Measurements from ENCODE around the gene TMEM151B.

TMEM151B gene

GRCh38 chr6:44305200-44305725, 35.0 kb downstream of the TMEM151B start:
- Histone ChIP-seq H3K27ac (ENCODE audit: low read length) (no peak overlapping the region), H3K36me3 (replicated peaks; ENCODE audit: low read depth, low read length) (peaks cover 91% of the 10 kb centered on the region)

GRCh38 chr6:44306710-44307109, 36.5 kb downstream of the TMEM151B start:
- peaks cover 91% of the 10 kb centered on the region for H3K36me3 ChIP-seq (replicated peaks; ENCODE audit: low read depth, low read length)

More at GRCh38 chr6:44305200-44305725, 35.0 kb downstream of the TMEM151B start:
- H3K27me3 ChIP-seq (ENCODE audit: low read depth, low read length), result no peaks in the 10 kb centered on the region
- peaks cover 3% of the 10 kb centered on the region; the same call in 1 of the 2 replicates for H4K20me1 ChIP-seq (ENCODE audit: insufficient read depth, low read length)
- H3K9ac ChIP-seq (ENCODE audit: low read length), result no peak overlapping the region
- no peak overlapping the region for H3K4me2 ChIP-seq (ENCODE audit: low read length)
- no peaks in the 10 kb centered on the region for H3K9me3 ChIP-seq (ENCODE audit: insufficient read depth, low read length)
- H3K79me2 ChIP-seq (ENCODE audit: low read length), result no peaks in the 10 kb centered on the region
- no peak for TF ChIP-seq CTCF (IDR thresholded peaks at IDR 0.05; ENCODE audit: low read depth, low read length)
- TF ChIP-seq EZH2phosphoT487 (IDR thresholded peaks at IDR 0.05; ENCODE audit: low read depth), result no peak
- no peaks in the 10 kb centered on the region for H3K4me1 ChIP-seq (ENCODE audit: low read length)
- no peak overlapping the region for H3K4me3 ChIP-seq (ENCODE audit: low read length)
- H2AFZ ChIP-seq (ENCODE audit: low read depth, low read length), result no peak overlapping the region

GRCh38 chr6:44307217-44307616, 37.0 kb downstream of the TMEM151B start:
- H3K27me3 ChIP-seq (ENCODE audit: low read depth, low read length), result no peaks in the 10 kb centered on the region
- H3K9me3 ChIP-seq (ENCODE audit: insufficient read depth, low read length), result no peaks in the 10 kb centered on the region
- no peak overlapping the region for H2AFZ ChIP-seq (ENCODE audit: low read depth, low read length)
- no peak overlapping the region for H3K4me3 ChIP-seq (ENCODE audit: low read length)
- TF ChIP-seq EZH2phosphoT487 (IDR thresholded peaks at IDR 0.05; ENCODE audit: low read depth), result no peak
- no peak for TF ChIP-seq CTCF (IDR thresholded peaks at IDR 0.05; ENCODE audit: low read depth, low read length)
- H3K79me2 ChIP-seq (ENCODE audit: low read length), result peaks cover 8% of the 10 kb centered on the region
- H3K27ac ChIP-seq (ENCODE audit: low read length), result no peak overlapping the region
- H3K4me2 ChIP-seq (ENCODE audit: low read length), result no peak overlapping the region
- H4K20me1 ChIP-seq (ENCODE audit: insufficient read depth, low read length), result peaks cover 3% of the 10 kb centered on the region; the same call in 1 of the 2 replicates
- H3K4me1 ChIP-seq (ENCODE audit: low read length), result peaks cover 5% of the 10 kb centered on the region
- H3K36me3 ChIP-seq (replicated peaks; ENCODE audit: low read depth, low read length), result peaks cover 87% of the 10 kb centered on the region
- H3K9ac ChIP-seq (ENCODE audit: low read length), result no peak overlapping the region

More at GRCh38 chr6:44306710-44307109, 36.5 kb downstream of the TMEM151B start:
- no peak for TF ChIP-seq EZH2phosphoT487 (IDR thresholded peaks at IDR 0.05; ENCODE audit: low read depth)
- TF ChIP-seq CTCF (IDR thresholded peaks at IDR 0.05; ENCODE audit: low read depth, low read length), result no peak
- H2AFZ ChIP-seq (ENCODE audit: low read depth, low read length), result no peak overlapping the region
- no peak overlapping the region for H3K4me3 ChIP-seq (ENCODE audit: low read length)
- no peak overlapping the region for H3K27ac ChIP-seq (ENCODE audit: low read length)
- no peak overlapping the region for H3K9ac ChIP-seq (ENCODE audit: low read length)
- H3K4me2 ChIP-seq (ENCODE audit: low read length), result no peak overlapping the region
- H3K79me2 ChIP-seq (ENCODE audit: low read length), result peaks cover 3% of the 10 kb centered on the region
- H3K27me3 ChIP-seq (ENCODE audit: low read depth, low read length), result no peaks in the 10 kb centered on the region
- H4K20me1 ChIP-seq (ENCODE audit: insufficient read depth, low read length), result peaks cover 3% of the 10 kb centered on the region; the same call in 1 of the 2 replicates
- H3K9me3 ChIP-seq (ENCODE audit: insufficient read depth, low read length), result no peaks in the 10 kb centered on the region
- H3K4me1 ChIP-seq (ENCODE audit: low read length), result no peaks in the 10 kb centered on the region; the same call in 1 of the 2 replicates

GRCh38 chr6:44309092-44309491, 38.8 kb downstream of the TMEM151B start:
- Histone ChIP-seq H3K9ac (ENCODE audit: low read length) (no peak overlapping the region), H3K36me3 (replicated peaks; ENCODE audit: low read depth, low read length) (peaks cover 68% of the 10 kb centered on the region)

More at GRCh38 chr6:44309092-44309491, 38.8 kb downstream of the TMEM151B start:
- Histone ChIP-seq H3K4me2 (ENCODE audit: low read length) (no peak overlapping the region), H3K27me3 (ENCODE audit: low read depth, low read length) (no peaks in the 10 kb centered on the region), H4K20me1 (ENCODE audit: insufficient read depth, low read length) (peaks cover 3% of the 10 kb centered on the region; the same call in 1 of the 2 replicates), H3K27ac (ENCODE audit: low read length) (no peak overlapping the region), H3K4me3 (ENCODE audit: low read length) (no peak overlapping the region), H3K79me2 (ENCODE audit: low read length) (peaks cover 18% of the 10 kb centered on the region), H2AFZ (ENCODE audit: low read depth, low read length) (no peak overlapping the region), H3K9me3 (ENCODE audit: insufficient read depth, low read length) (no peaks in the 10 kb centered on the region), H3K4me1 (ENCODE audit: low read length) (peaks cover 8% of the 10 kb centered on the region)
- TF ChIP-seq EZH2phosphoT487 (IDR thresholded peaks at IDR 0.05; ENCODE audit: low read depth) (no peak), CTCF (IDR thresholded peaks at IDR 0.05; ENCODE audit: low read depth, low read length) (no peak)

Data from OCI-LY3 (cell line).